HG03095 (cell line): ENCODE results near the gene KCNT1.

Experiments used
- ATAC-seq: cut with Tn5 transposase; IDR thresholded peaks from one replicate; pipeline ENCODE4 v1.9.1; 2021; ENCODE audit warnings: moderate library complexity; ENCODE audit not compliant: unreplicated experiment

Gene KCNT1

DNA sequence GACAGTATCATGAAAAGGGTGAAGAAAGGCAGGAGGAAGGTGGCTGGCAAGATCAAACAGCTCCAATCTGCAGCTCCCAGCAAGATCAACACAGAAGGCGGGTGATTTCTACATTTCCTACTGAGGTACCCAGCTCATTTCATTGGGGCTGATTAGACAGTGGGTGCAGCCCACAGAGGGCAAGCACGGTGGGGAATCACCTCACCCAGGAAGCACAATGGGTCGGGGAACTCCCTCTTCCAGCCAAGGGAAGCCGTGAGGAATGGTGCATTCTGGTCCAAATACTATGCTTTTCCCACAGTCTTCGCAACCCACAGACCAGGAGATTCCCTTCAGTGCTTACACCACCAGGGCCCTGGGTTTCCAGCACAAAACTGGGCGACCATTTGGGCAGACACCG is 138.6 kb downstream of the KCNT1 start:
- no peak for ATAC-seq
